Stomach (tissue), 9 donors: ENCODE measurements around the gene CRACR2B. TPM values are rescaled to one million over a fixed set of nuclear protein-coding genes. Genes with fewer than 3 reads are reported as not detected.
A peak's percentile ranks its signal among the peaks of the same experiment; 100 is the strongest.

Experiments used
- DNase-seq, 2 donors: peaks; one replicate each; pipeline versions ENCODE4 v3.0.0 to v3.0.0-alpha.2; 2013 to 2019
- H3K27ac ChIP-seq, 5 donors: fragments of 200-600 bp in 4 of 5; sonication (generic) in 4 of 5; one replicate each; pipeline ENCODE4 v1.5.1; 2013 to 2019; ENCODE audit warnings: mild to moderate bottlenecking in 1 of 5, moderate library complexity in 1 of 5
- H3K27me3 ChIP-seq, 3 donors: fragments of 200-600 bp; sonication (generic); one replicate each; pipeline ENCODE4 v1.5.1; 2017 to 2019; ENCODE audit warnings: mixed run types in 1 of 3
- H3K36me3 ChIP-seq, 4 donors: fragments of 200-600 bp; sonication (generic); 1 replicate in 3 of 4; 2 replicates in 1 of 4; pipeline ENCODE4 v1.5.1; 2016 to 2019
- H3K4me1 ChIP-seq, 4 donors: fragments of 200-600 bp; sonication (generic); one replicate each; pipeline ENCODE4 v1.5.1; 2016 to 2019
- H3K4me3 ChIP-seq, 4 donors: fragments of 200-600 bp; sonication (generic) in 3 of 4; one replicate each; pipeline ENCODE4 v1.5.1; 2016 to 2019; ENCODE audit warnings: mild to moderate bottlenecking in 1 of 4
- H3K9me3 ChIP-seq, 4 donors: fragments of 200-600 bp; sonication (generic); one replicate each; pipeline ENCODE4 v1.5.1; 2016 to 2019
- EP300 ChIP-seq: sonication (generic); formaldehyde crosslinking; IDR thresholded peaks from one replicate; pipeline ENCODE4 v1.6.1; 2017; ENCODE audit warnings: antibody characterized with exemption
- POLR2A ChIP-seq, 4 donors: fragments of 450-650 bp; IDR thresholded peaks; one replicate each; pipeline ENCODE4 v1.6.1; 2016; ENCODE audit warnings: antibody characterized with exemption in 4 of 4, control low read depth in 2 of 4, mild to moderate bottlenecking in 1 of 4, moderate library complexity in 1 of 4
- POLR2AphosphoS5 ChIP-seq, 3 donors: sonication (generic); formaldehyde crosslinking; IDR thresholded peaks; one replicate each; pipeline ENCODE4 v1.6.1; 2016; ENCODE audit warnings: antibody characterized with exemption in 3 of 3
- WGBS, 5 donors: extraction: QIAGEN DNeasy Blood & Tissue Kit in 3 of 5; methylation state at CpG; one replicate each; pipeline versions ENCODE4 v1.1.5 to v1.1.7; 2013 to 2018; 5-methylcytosine and 5-hydroxymethylcytosine counted together
- intact Hi-C: fragments of 100-400 bp; cut with DNase I; formaldehyde crosslinking; loops from one replicate; pipeline ENCODE4 v1.15.1; 2023; ENCODE audit warnings: low total_unique reads
- polyA plus RNA-seq, 3 donors: library from polyadenylated mRNA; stranded (reverse); fragments of 200-250 nt; gene quantifications; one replicate each; pipeline ENCODE4 v1.2.3, GENCODE V29; 2013
- total RNA-seq, 5 donors: library from RNA; depleted of rRNA; stranded (reverse); fragments of >200 nt; gene quantifications; one replicate each; pipeline versions ENCODE4 v1.1.0 to v1.2.3, GENCODE V29; 2014 to 2016
- TF ChIP-seq, protein P1 (sequence below), 7 experiments: fragments of 450-650 bp in 4 of 7; fragments of 200-600 bp in 3 of 7; sonication (generic) in 3 of 7; IDR thresholded peaks; one replicate each; pipeline ENCODE4 v1.5.1; 2016 to 2019; ENCODE audit warnings: antibody characterized with exemption in 7 of 7, control low read depth in 2 of 7, mild to moderate bottlenecking in 1 of 7
- donor health status: healthy with polysubstance abuse.
- donor health status: Bipolar disorder and iron deficiency.
- donor health status: healthy.

The CRACR2B gene
- total and polyA plus RNA-seq, 8 donors, result 12.7 to 556 (median 126) TPM

DNA sequence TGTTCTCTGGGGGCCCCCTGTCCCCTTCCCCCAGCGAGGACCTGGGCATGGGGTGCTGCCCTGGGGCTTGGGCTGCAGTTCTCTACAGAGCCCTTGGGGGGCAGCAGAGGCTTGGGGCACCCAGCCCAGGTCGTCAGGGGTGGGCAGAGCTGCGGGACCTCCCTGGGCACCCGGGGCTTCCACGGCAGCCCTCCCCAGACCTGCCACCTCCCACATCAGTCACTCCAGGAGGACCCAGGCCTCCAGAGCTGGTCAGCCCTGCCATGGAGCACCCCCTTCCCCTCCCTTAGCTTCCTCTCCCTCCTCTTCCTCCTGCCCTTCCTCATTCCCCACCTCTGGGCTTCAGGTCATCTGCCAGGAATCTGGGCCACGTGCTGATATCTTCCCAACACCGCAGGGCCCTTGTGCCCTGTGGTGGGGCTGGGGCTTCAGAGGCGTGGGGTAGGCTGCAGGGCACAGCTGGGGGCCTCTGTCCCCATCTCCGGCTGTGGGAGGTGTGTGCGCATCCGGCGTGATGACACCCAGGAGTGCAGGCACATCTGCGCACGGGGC, 20.7 kb downstream of the CRACR2B start:
- peak overlapping the region in 2 of 4 donors; percentile 52 to 58 for H3K4me3 ChIP-seq
- intact Hi-C loops, result loop anchor here (5.0 kb wide), 1 partner anchor 204 kb away; no protein-coding TSS in a partner anchor
- peaks cover 0 to 42% (median 25%) of the 10 kb centered on the region in 3 donors for H3K27me3 ChIP-seq
- WGBS, 5 donors, result 13 to 50% (median 23%) methylated on average over 7 to 14 of the region's 14 CpGs
- peaks cover 49 to 83% (median 72%) of the 10 kb centered on the region in 4 donors for H3K4me1 ChIP-seq
- peaks cover 0 to 5% (median 0%) of the 10 kb centered on the region in 4 donors for H3K36me3 ChIP-seq
- no peaks in the 10 kb centered on the region for H3K9me3 ChIP-seq
- DNase-seq, result peak; percentile 60 to 75
- H3K27ac ChIP-seq, result no peak overlapping the region
- no peak for TF ChIP-seq POLR2A (IDR thresholded peaks at IDR 0.05)
- no peak for TF ChIP-seq EP300
- no peak for TF ChIP-seq POLR2AphosphoS5 (IDR thresholded peaks at IDR 0.05)
- TF ChIP-seq, protein P1, sequence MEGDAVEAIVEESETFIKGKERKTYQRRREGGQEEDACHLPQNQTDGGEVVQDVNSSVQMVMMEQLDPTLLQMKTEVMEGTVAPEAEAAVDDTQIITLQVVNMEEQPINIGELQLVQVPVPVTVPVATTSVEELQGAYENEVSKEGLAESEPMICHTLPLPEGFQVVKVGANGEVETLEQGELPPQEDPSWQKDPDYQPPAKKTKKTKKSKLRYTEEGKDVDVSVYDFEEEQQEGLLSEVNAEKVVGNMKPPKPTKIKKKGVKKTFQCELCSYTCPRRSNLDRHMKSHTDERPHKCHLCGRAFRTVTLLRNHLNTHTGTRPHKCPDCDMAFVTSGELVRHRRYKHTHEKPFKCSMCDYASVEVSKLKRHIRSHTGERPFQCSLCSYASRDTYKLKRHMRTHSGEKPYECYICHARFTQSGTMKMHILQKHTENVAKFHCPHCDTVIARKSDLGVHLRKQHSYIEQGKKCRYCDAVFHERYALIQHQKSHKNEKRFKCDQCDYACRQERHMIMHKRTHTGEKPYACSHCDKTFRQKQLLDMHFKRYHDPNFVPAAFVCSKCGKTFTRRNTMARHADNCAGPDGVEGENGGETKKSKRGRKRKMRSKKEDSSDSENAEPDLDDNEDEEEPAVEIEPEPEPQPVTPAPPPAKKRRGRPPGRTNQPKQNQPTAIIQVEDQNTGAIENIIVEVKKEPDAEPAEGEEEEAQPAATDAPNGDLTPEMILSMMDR (IDR thresholded peaks at IDR 0.05), result peak in 5 of 7 experiments; percentile 69 to 93 (median 90)

DNA sequence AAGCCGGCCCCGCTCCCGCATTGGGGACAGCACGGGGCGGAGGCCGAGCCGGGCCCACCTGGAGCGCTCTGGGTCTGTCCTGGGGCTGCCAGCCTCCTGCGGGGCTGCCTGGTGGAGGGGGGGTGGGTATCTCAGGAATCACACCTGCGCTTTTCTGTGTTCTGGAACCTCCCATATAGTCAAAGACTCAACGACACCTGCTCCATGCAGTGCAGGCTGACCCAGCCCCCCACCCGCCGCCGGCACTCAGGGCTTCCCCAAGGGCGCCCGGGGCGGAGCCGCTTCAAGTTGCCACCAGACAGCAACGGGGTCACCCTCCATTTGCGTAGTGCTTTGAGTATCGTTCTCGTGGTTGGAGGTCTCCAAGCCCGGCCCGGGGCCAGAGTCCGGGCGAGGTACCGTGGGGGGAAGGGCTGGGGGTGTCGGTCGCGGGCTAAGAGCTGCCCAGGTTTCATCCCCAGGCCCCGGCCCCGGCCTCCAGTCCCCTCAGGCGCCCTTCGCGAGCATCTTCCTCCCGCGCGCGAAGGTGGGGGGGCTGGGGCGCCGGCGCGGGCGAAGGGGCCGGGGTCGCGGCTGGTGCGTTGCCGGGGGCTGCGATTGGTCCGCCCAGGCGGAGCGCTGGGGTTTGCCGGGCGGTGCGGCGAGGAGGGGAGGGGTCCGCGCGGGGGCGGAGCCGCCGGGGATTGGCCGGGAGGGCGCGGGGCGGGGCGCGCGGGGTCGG, 21.5 kb downstream of the CRACR2B start:
- no peaks in the 10 kb centered on the region for H3K9me3 ChIP-seq
- H3K36me3 ChIP-seq, result peaks cover 0 to 5% (median 2%) of the 10 kb centered on the region in 4 donors
- TF ChIP-seq, protein P1 (IDR thresholded peaks at IDR 0.05), result no peak
- no peak for TF ChIP-seq EP300
- no peak overlapping the region for H3K27ac ChIP-seq
- DNase-seq, result peak in 1 of 2 donors; percentile 83
- H3K27me3 ChIP-seq, result peaks cover 0 to 42% (median 25%) of the 10 kb centered on the region in 3 donors
- peak overlapping the region; percentile 47 to 58 (median 50) for H3K4me3 ChIP-seq
- WGBS, 5 donors, result 1 to 15% (median 3%) methylated on average over 35 to 70 of the region's 71 CpGs
- intact Hi-C loops, result loop anchor here (5.0 kb wide), 1 partner anchor 203 kb away; no protein-coding TSS in a partner anchor
- peaks cover 41 to 75% (median 63%) of the 10 kb centered on the region in 4 donors for H3K4me1 ChIP-seq

DNA sequence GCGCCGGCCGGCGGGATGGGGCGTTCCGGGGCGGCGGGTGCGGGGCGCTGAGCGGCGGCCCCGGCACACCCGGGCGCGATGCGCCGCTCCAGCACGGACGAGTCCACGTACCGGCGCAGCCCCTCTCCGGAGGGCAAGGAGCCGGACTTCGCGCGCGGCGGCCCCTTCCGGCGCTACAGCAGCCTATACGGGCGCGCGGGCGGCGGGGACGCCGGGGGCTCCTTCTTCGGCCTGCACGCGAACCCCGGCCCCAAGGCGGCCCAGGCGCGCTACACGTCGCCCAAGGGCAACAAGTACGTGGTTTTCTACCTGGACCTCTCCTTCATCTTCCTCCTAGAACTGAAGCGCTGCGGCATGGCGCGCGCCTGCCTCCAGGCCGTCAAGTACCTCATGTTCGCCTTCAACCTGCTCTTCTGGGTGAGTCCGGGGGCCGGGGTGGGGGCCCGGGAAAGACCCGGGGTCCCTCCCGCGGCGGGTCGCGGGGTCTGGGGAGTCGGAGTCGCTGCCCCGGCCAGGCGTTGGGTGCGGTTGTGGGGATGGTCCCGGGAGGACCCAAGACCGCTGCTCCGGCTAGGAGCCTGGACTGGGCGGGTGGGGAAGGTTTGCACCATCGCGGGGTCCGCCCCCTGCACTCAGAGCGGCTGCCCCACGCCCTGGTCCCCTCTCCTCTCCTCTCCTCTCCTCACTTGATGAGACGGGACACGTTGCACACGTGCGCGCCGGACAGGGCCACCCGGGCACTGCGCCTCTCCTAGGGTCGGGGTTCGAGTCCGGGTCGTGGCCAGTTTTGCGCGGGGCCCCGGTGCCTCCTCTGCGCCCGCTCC, 22.4 kb downstream of the CRACR2B start:
- TF ChIP-seq EP300 (no peak), POLR2AphosphoS5 (IDR thresholded peaks at IDR 0.05) (no peak), POLR2A (IDR thresholded peaks at IDR 0.05) (no peak)
- TF ChIP-seq, protein P1 (IDR thresholded peaks at IDR 0.05), result no peak
- peak overlapping the region in 1 of 5 donors; percentile 42 for H3K27ac ChIP-seq
- no peaks in the 10 kb centered on the region for H3K9me3 ChIP-seq
- peaks cover 0 to 42% (median 25%) of the 10 kb centered on the region in 3 donors for H3K27me3 ChIP-seq
- H3K36me3 ChIP-seq, result peaks cover 0 to 5% (median 2%) of the 10 kb centered on the region in 4 donors
- H3K4me1 ChIP-seq, result peaks cover 32 to 66% (median 56%) of the 10 kb centered on the region in 4 donors
- intact Hi-C loops, result loop anchor here (5.0 kb wide), 1 partner anchor 202 kb away; no protein-coding TSS in a partner anchor
- peak overlapping the region; percentile 43 to 58 (median 48) for H3K4me3 ChIP-seq
- WGBS, 5 donors, result 13 to 43% (median 22%) methylated on average over 39 to 97 of the region's 97 CpGs
- peak in 1 of 2 donors; percentile 57 for DNase-seq
